H1 (cell line): ENCODE data around the gene YIPF3. TPM values are rescaled to one million over a fixed set of nuclear protein-coding genes. Genes with fewer than 3 reads are reported as not detected.

ENCODE experiments used
- CTCF ChIA-PET: fragments of 300-600 bp; sonication (Branson Sonifier 250); formaldehyde crosslinking; loops from one replicate; lab custom pipeline; 2021; ENCODE audit not compliant: partially characterized antibody; lab: Charles Lee
- POLR2A ChIA-PET: fragments of 300-600 bp; sonication (Branson Sonifier 250); formaldehyde crosslinking; loops from one replicate; lab custom pipeline; 2021; ENCODE audit warnings: inconsistent platforms; ENCODE audit not compliant: partially characterized antibody; lab: Charles Lee
- DNase-seq, 2 experiments: peaks; one replicate each; pipeline versions ENCODE4 v3.0.0 to v3.0.0-alpha.2; 2010 to 2022; ENCODE audit warnings: low spot score in 2 of 2, low read depth in 1 of 2, mixed read lengths in 1 of 2
- FAIRE-seq: peaks from 2 replicates; lab custom pipeline; 2011; peaks lifted over from hg19 to GRCh38; lab: Jason Lieb, UNC
- H2AFZ ChIP-seq: 2 replicates; pipeline ENCODE4 v1.8.1; 2012; ENCODE audit warnings: low read length, inconsistent platforms
- H2AK5ac ChIP-seq: 2 replicates; pipeline ENCODE4 v1.6.1; 2013; ENCODE audit warnings: low read depth, low read length
- H2BK120ac ChIP-seq: replicated peaks from 2 replicates; pipeline ENCODE3; 2013; ENCODE audit warnings: low read depth, low read length, inconsistent platforms
- H2BK12ac ChIP-seq: 2 replicates; pipeline ENCODE4 v1.6.1; 2013; ENCODE audit warnings: low read depth, low read length
- H2BK15ac ChIP-seq: 2 replicates; pipeline ENCODE4 v1.6.1; 2013; ENCODE audit warnings: low read length
- H2BK20ac ChIP-seq: 2 replicates; pipeline ENCODE4 v1.6.1; 2013; ENCODE audit warnings: low read length
- H2BK5ac ChIP-seq: 2 replicates; pipeline ENCODE4 v1.6.1; 2013; ENCODE audit warnings: low read depth, low read length
- H3K14ac ChIP-seq: 2 replicates; pipeline ENCODE4 v1.6.1; 2013; ENCODE audit warnings: inconsistent platforms; ENCODE audit not compliant: insufficient read length
- H3K18ac ChIP-seq: 2 replicates; pipeline ENCODE4 v1.6.1; 2013; ENCODE audit warnings: low read length; ENCODE audit errors: extremely low read depth
- H3K23ac ChIP-seq: 2 replicates; pipeline ENCODE4 v1.6.1; 2013; ENCODE audit warnings: inconsistent platforms; ENCODE audit not compliant: insufficient read length
- H3K23me2 ChIP-seq: 2 replicates; pipeline ENCODE4 v1.6.1; 2013; ENCODE audit warnings: low read depth, low read length
- H3K27ac ChIP-seq: 2 replicates; pipeline ENCODE4 v1.6.1; 2011; ENCODE audit warnings: low read depth, low read length, inconsistent platforms
- H3K27me3 ChIP-seq, 4 experiments: replicated peaks in 1 of 4; 1 replicate in 1 of 4; 2 replicates in 3 of 4; pipeline versions ENCODE4 v1.6.1 to v1.8.1; 2011 to 2013; ENCODE audit warnings: low read length in 3 of 4, mild to moderate bottlenecking in 3 of 4, inconsistent platforms in 2 of 4, mixed read lengths in 2 of 4, moderate library complexity in 1 of 4; ENCODE audit not compliant: control insufficient read depth in 3 of 4, insufficient read depth in 3 of 4; ENCODE audit errors: extremely low read depth in 1 of 4
- H3K36me3 ChIP-seq, 4 experiments: 2 replicates each; pipeline versions ENCODE4 v1.6.1 to v1.8.1; 2011 to 2013; ENCODE audit warnings: mild to moderate bottlenecking in 4 of 4, low read length in 3 of 4, moderate library complexity in 2 of 4, control low read depth in 1 of 4, inconsistent platforms in 1 of 4; ENCODE audit not compliant: insufficient read depth in 4 of 4, control insufficient read depth in 2 of 4
- H3K4ac ChIP-seq: replicated peaks from 2 replicates; pipeline ENCODE3; 2013; ENCODE audit warnings: low read length, low read depth, mixed read lengths, inconsistent platforms; ENCODE audit not compliant: insufficient read length
- H3K4me1 ChIP-seq, 4 experiments: replicated peaks in 1 of 4; 1 replicate in 1 of 4; 2 replicates in 3 of 4; pipeline versions ENCODE4 v1.6.1 to v1.8.1; 2011 to 2013; ENCODE audit warnings: low read length in 3 of 4, inconsistent platforms in 2 of 4, mixed read lengths in 1 of 4; ENCODE audit not compliant: insufficient read depth in 4 of 4, control insufficient read depth in 3 of 4
- H3K4me2 ChIP-seq, 2 experiments: 2 replicates each; pipeline versions ENCODE4 v1.6.1 to v1.8.1; 2011 to 2013; ENCODE audit warnings: low read depth in 2 of 2, low read length in 2 of 2, control low read depth in 1 of 2, inconsistent platforms in 1 of 2, mild to moderate bottlenecking in 1 of 2; ENCODE audit not compliant: insufficient read depth in 1 of 2
- H3K4me3 ChIP-seq, 4 experiments: fragments of 200-600, 300-600 bp in 1 of 4; sonication (generic), shearing (Covaris generic), sonication (Bioruptor Twin) in 1 of 4; 2 replicates each; pipeline versions ENCODE4 v1.5.1 to v1.8.1; 2011 to 2016; ENCODE audit warnings: low read length in 4 of 4, low read depth in 3 of 4, control low read depth in 2 of 4, inconsistent platforms in 2 of 4, mild to moderate bottlenecking in 2 of 4, mixed read lengths in 1 of 4, moderate library complexity in 1 of 4; ENCODE audit not compliant: insufficient read depth in 2 of 4; ENCODE audit errors: extremely low read depth in 1 of 4
- H3K56ac ChIP-seq: replicated peaks from 2 replicates; pipeline ENCODE3; 2013; ENCODE audit warnings: low read depth, mild to moderate bottlenecking, mixed read lengths, low read length, inconsistent platforms; ENCODE audit not compliant: insufficient read length
- H3K79me1 ChIP-seq: 2 replicates; pipeline ENCODE4 v1.6.1; 2013; ENCODE audit warnings: low read depth, low read length, control low read depth
- H3K79me2 ChIP-seq, 2 experiments: 2 replicates each; pipeline versions ENCODE4 v1.6.1 to v1.8.1; 2012 to 2013; ENCODE audit warnings: low read length in 2 of 2, mild to moderate bottlenecking in 2 of 2, inconsistent platforms in 1 of 2; ENCODE audit not compliant: insufficient read depth in 2 of 2, control insufficient read depth in 1 of 2
- H3K9ac ChIP-seq, 4 experiments: replicated peaks in 1 of 4; 1 replicate in 1 of 4; 2 replicates in 3 of 4; pipeline versions ENCODE4 v1.6.1 to v1.8.1; 2011 to 2013; ENCODE audit warnings: low read depth in 3 of 4, low read length in 3 of 4, control low read depth in 2 of 4, mild to moderate bottlenecking in 2 of 4, moderate library complexity in 2 of 4, inconsistent platforms in 1 of 4; ENCODE audit errors: extremely low read depth in 1 of 4
- H3K9me3 ChIP-seq, 2 experiments: 2 replicates each; pipeline versions ENCODE4 v1.6.1 to v1.8.1; 2012 to 2013; ENCODE audit warnings: mild to moderate bottlenecking in 2 of 2, moderate library complexity in 2 of 2, control low read depth in 1 of 2, inconsistent platforms in 1 of 2, low read depth in 1 of 2, low read length in 1 of 2, mixed read lengths in 1 of 2; ENCODE audit not compliant: insufficient read depth in 2 of 2
- H4K20me1 ChIP-seq, 2 experiments: replicated peaks in 1 of 2; 2 replicates each; pipeline versions ENCODE3 to v1.8.1; 2011 to 2013; ENCODE audit warnings: inconsistent platforms in 2 of 2, low read length in 2 of 2, mild to moderate bottlenecking in 1 of 2; ENCODE audit not compliant: insufficient read depth in 2 of 2, control insufficient read depth in 1 of 2
- H4K5ac ChIP-seq: 2 replicates; pipeline ENCODE4 v1.6.1; 2013; ENCODE audit warnings: low read length, low read depth, mixed read lengths, inconsistent platforms; ENCODE audit not compliant: insufficient read length
- H4K8ac ChIP-seq: 2 replicates; pipeline ENCODE4 v1.8.0; 2013; ENCODE audit warnings: mild to moderate bottlenecking, moderate library complexity, low read length, inconsistent platforms; ENCODE audit not compliant: insufficient read depth; ENCODE audit errors: extremely low read depth
- H4K91ac ChIP-seq: replicated peaks from 2 replicates; pipeline ENCODE3; 2013; ENCODE audit warnings: low read length, mixed read lengths, inconsistent platforms; ENCODE audit not compliant: insufficient read length
- ASH2L ChIP-seq: fragments of 200-600, 300-600 bp; sonication (generic); IDR thresholded peaks from one replicate; pipeline ENCODE4 v1.7.1; 2017; ENCODE audit warnings: low read length
- POU5F1 ChIP-seq: IDR thresholded peaks from 2 replicates; pipeline ENCODE4 v1.6.1; 2011; ENCODE audit warnings: low read depth, mild to moderate bottlenecking, low read length, moderate library complexity
- SAP30 ChIP-seq: fragments of 300-600 bp; sonication (generic); IDR thresholded peaks from 2 replicates; pipeline ENCODE4 v1.7.1; 2012; ENCODE audit warnings: low read length, moderate library complexity, mild to moderate bottlenecking, inconsistent platforms; ENCODE audit not compliant: insufficient read depth, insufficient replicate concordance
- SP2 ChIP-seq: IDR thresholded peaks from 2 replicates; pipeline ENCODE4 v1.6.1; 2012; ENCODE audit warnings: mild to moderate bottlenecking, low read length, inconsistent platforms
- SRF ChIP-seq: IDR thresholded peaks from 2 replicates; pipeline ENCODE4 v1.6.1; 2011; ENCODE audit warnings: mild to moderate bottlenecking, low read depth, low read length, moderate library complexity
- TCF12 ChIP-seq: IDR thresholded peaks from 2 replicates; pipeline ENCODE4 v1.6.1; 2011; ENCODE audit warnings: low read depth, mild to moderate bottlenecking, low read length
- TEAD4 ChIP-seq: IDR thresholded peaks from 2 replicates; pipeline ENCODE4 v1.6.1; 2012; ENCODE audit warnings: low read depth, low read length, inconsistent platforms, mixed read lengths
- WGBS, 2 experiments: shearing (Covaris generic) in 1 of 2; methylation state at CpG; one replicate each; pipeline versions ENCODE4 v1.1.6 to v1.1.7; 2013 to 2015; ENCODE audit warnings: low lambda C conversion rate in 2 of 2, mixed read lengths in 2 of 2, inconsistent platforms in 1 of 2, low coverage in 1 of 2, missing lambda C conversion rate in 1 of 2; ENCODE audit not compliant: insufficient replicate concordance in 2 of 2, insufficient coverage in 1 of 2, insufficient read length in 1 of 2; ENCODE audit errors: extremely low coverage in 1 of 2, missing lambda C conversion rate in 1 of 2; 5-methylcytosine and 5-hydroxymethylcytosine counted together
- polyA plus RNA-seq, 7 experiments: library from polyadenylated mRNA; depleted of rRNA in 3 of 7; stranded (reverse) in 5 of 7; unstranded in 2 of 7; fragments of >200 nt in 5 of 7; fragments of 200-250 nt in 2 of 7; gene quantifications; 1 replicate in 5 of 7; 2 replicates in 1 of 7; 4 replicates in 1 of 7; pipeline versions ENCODE4 v1.2.1 to v1.2.3, GENCODE V29; 2011 to 2013; ENCODE audit warnings: missing spikeins in 2 of 7, mixed read lengths in 2 of 7
- total RNA-seq: library from RNA; stranded (reverse); fragmentation: NEBNext Ultra II Directional; extraction: Animal tissue kit (Norgen Biotek cat#: 25700); gene quantifications from 2 replicates; pipeline ENCODE4 v1.2.1, GENCODE V29; 2021

YIPF3 gene
- total and polyA plus RNA-seq, 2 of the 8 experiments (the other 6 are each of a cell fraction or from before 2014, with no cell fraction given): 77.2 to 225 TPM

GRCh38 chr6:43521836-43522235, 5.1 kb upstream of the YIPF3 start:
- Histone ChIP-seq H2BK120ac (no peak overlapping the region), H3K27ac (no peak overlapping the region), H3K4me1 (peaks cover 0 to 7% (median 3%) of the 10 kb centered on the region in 4 experiments; a peak in 3 of 7 replicates), H3K4me3 (no peak overlapping the region), H2BK20ac (no peak overlapping the region), H3K4ac (no peak overlapping the region), H3K9ac (no peak overlapping the region; a peak in 1 of 7 replicates), H2AFZ (no peak overlapping the region), H2BK5ac (no peak overlapping the region), H3K14ac (no peak overlapping the region), H3K79me2 (peaks cover 13 to 26% of the 10 kb centered on the region in 2 experiments), H3K23ac (no peak overlapping the region), H3K27me3 (no peaks in the 10 kb centered on the region), H3K9me3 (no peaks in the 10 kb centered on the region), H2AK5ac (no peak overlapping the region), H4K5ac (no peak overlapping the region), H3K18ac (no peak overlapping the region), H3K56ac (no peak overlapping the region), H4K91ac (no peak overlapping the region), H4K8ac (no peak overlapping the region), H2BK12ac (no peak overlapping the region), H4K20me1 (peaks cover 7 to 10% of the 10 kb centered on the region in 2 experiments), H3K79me1 (peaks cover 2% of the 10 kb centered on the region; the same call in 1 of the 2 replicates), H2BK15ac (no peak overlapping the region), H3K4me2 (no peak overlapping the region), H3K23me2 (peaks cover 6% of the 10 kb centered on the region; the same call in 1 of the 2 replicates), H3K36me3 (peaks cover 50 to 76% (median 73%) of the 10 kb centered on the region in 4 experiments)
- no peak for FAIRE-seq
- 96% methylated on average over 2 of the region's 2 CpGs; no CpG with 5 or more reads in 1 of the 2 experiments for WGBS, 2 experiments
- CTCF ChIA-PET: interaction anchor here (0.6 to 1.4 kb wide), 6 partner anchors 16 to 217 kb away, joined by 3 to 4 read pairs (median 3); no protein-coding TSS in a partner anchor
- DNase-seq: no peak
- TF ChIP-seq TCF12 (no peak), SRF (no peak), TEAD4 (no peak), ASH2L (no peak), SP2 (no peak), POU5F1 (no peak), SAP30 (no peak)
- POLR2A ChIA-PET: interaction anchor here (0.6 to 12.4 kb wide), 9 partner anchors 10 to 65 kb away, joined by 3 to 147 read pairs (median 7); partner anchors contain the start of genes LRRC73, POLH and XPO5
